Kidney (tissue), 14 donors: ENCODE measurements around the gene UBN1. TPM values are rescaled to one million over a fixed set of nuclear protein-coding genes. Genes with fewer than 3 reads are reported as not detected.

ENCODE experiments used
- DNase-seq, 5 donors: peaks; one replicate each; pipeline ENCODE4 v3.0.0-alpha.2; 2013 to 2020
- FAIRE-seq: peaks from 2 replicates; lab custom pipeline; 2012; peaks lifted over from hg19 to GRCh38; lab: Jason Lieb, UNC
- H3K27ac ChIP-seq, 2 donors: one replicate each; pipeline ENCODE4 v1.7.0; 2013; ENCODE audit warnings: low read depth in 2 of 2, low read length in 2 of 2, inconsistent platforms in 1 of 2
- H3K27me3 ChIP-seq: one replicate; pipeline ENCODE4 v1.7.1; 2013; ENCODE audit warnings: low read length, inconsistent platforms; ENCODE audit not compliant: control insufficient read depth, insufficient read depth
- H3K36me3 ChIP-seq, 3 donors: one replicate each; pipeline versions ENCODE4 v1.7.0 to v1.7.1; 2013; ENCODE audit warnings: low read length in 3 of 3, control low read depth in 1 of 3, inconsistent platforms in 1 of 3; ENCODE audit not compliant: insufficient read depth in 3 of 3, control insufficient read depth in 2 of 3
- H3K4me1 ChIP-seq, 3 donors: one replicate each; pipeline versions ENCODE4 v1.7.0 to v1.7.1; 2013; ENCODE audit warnings: low read length in 3 of 3, inconsistent platforms in 1 of 3, low read depth in 1 of 3; ENCODE audit not compliant: control insufficient read depth in 2 of 3, insufficient read depth in 2 of 3
- H3K4me3 ChIP-seq, 3 donors: one replicate each; pipeline versions ENCODE4 v1.7.0 to v1.8.1; 2013; ENCODE audit warnings: low read length in 3 of 3, control low read depth in 1 of 3, inconsistent platforms in 1 of 3
- H3K9ac ChIP-seq, 3 donors: one replicate each; pipeline versions ENCODE4 v1.7.0 to v1.7.1; 2013; ENCODE audit warnings: low read length in 3 of 3, control low read depth in 1 of 3, inconsistent platforms in 1 of 3
- H3K9me3 ChIP-seq, 3 donors: one replicate each; pipeline versions ENCODE4 v1.7.0 to v1.7.1; 2013; ENCODE audit warnings: low read length in 3 of 3, control low read depth in 1 of 3, inconsistent platforms in 1 of 3; ENCODE audit not compliant: control insufficient read depth in 2 of 3, insufficient read depth in 1 of 3
- intact Hi-C: fragments of 100-400 bp; cut with DNase I; formaldehyde crosslinking; loops from one replicate; pipeline ENCODE4 v1.11.1; 2022
- polyA plus RNA-seq: library from polyadenylated mRNA; stranded (reverse); fragments of 350-450 nt; fragmentation: Illumina TruSeq; extraction: RNeasy Lipid Tissue Mini Kit (QIAGEN cat#74804); gene quantifications from one replicate; pipeline ENCODE4 v1.2.3, GENCODE V29; 2014; ENCODE audit warnings: low read depth, low replicate concordance; ENCODE audit not compliant: insufficient read depth
- total RNA-seq: library from RNA; stranded (reverse); fragmentation: NEBNext Ultra II Directional; extraction: Animal tissue kit (Norgen Biotek cat#: 25700); gene quantifications from one replicate; pipeline ENCODE4 v1.2.1, GENCODE V29; 2021
- TF ChIP-seq, protein P1 (sequence below): IDR thresholded peaks from 3 replicates; pipeline ENCODE4 v1.5.1; 2012; ENCODE audit warnings: mild to moderate bottlenecking, moderate library complexity, borderline replicate concordance; ENCODE audit not compliant: insufficient read depth; ENCODE audit errors: extremely low read depth
- donor health status: control.
- donor health status: control.
- donor health status: control.
- donor health status: control.
- donor health status: control.
- donor health status: DM: yes; HTN: yes; CAD: no.
- donor health status: Normal renal cell carcinoma (clear cell type).

UBN1 gene
- total and polyA plus RNA-seq, 2 donors from 2014 or later = 6.1 to 28.6 TPM

DNA sequence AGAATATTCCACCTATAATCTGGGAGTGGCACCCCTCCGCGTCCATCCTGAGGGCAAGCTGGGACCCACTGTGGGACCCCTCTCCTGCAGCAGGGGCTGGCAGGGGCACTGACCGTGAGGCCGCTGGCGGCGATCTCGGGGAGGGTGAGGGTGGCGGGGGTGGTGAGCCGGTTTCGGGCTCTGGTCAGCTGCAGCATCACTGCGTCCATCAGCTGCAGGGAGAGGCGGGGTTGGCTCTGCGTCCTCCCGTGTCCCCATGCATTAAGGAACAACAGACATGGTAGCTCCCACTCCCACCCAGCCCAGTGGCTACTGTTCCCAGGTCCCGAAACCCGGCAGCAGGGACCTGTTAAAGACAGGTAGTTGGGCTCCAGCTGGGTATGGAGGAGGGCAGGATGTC lies 48.8 kb upstream of the UBN1 start:
- no peak overlapping the region for H3K4me3 ChIP-seq
- FAIRE-seq = no peak
- peaks cover 0 to 14% (median 0%) of the 10 kb centered on the region in 3 donors for H3K4me1 ChIP-seq
- H3K27me3 ChIP-seq = no peaks in the 10 kb centered on the region
- H3K9ac ChIP-seq = no peak overlapping the region
- H3K9me3 ChIP-seq = no peaks in the 10 kb centered on the region
- intact Hi-C loops = no loop called here
- TF ChIP-seq, protein P1, sequence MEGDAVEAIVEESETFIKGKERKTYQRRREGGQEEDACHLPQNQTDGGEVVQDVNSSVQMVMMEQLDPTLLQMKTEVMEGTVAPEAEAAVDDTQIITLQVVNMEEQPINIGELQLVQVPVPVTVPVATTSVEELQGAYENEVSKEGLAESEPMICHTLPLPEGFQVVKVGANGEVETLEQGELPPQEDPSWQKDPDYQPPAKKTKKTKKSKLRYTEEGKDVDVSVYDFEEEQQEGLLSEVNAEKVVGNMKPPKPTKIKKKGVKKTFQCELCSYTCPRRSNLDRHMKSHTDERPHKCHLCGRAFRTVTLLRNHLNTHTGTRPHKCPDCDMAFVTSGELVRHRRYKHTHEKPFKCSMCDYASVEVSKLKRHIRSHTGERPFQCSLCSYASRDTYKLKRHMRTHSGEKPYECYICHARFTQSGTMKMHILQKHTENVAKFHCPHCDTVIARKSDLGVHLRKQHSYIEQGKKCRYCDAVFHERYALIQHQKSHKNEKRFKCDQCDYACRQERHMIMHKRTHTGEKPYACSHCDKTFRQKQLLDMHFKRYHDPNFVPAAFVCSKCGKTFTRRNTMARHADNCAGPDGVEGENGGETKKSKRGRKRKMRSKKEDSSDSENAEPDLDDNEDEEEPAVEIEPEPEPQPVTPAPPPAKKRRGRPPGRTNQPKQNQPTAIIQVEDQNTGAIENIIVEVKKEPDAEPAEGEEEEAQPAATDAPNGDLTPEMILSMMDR = no peak
- DNase-seq = peak in 1 of 5 donors; percentile 71
- H3K36me3 ChIP-seq = peaks cover 0 to 10% (median 2%) of the 10 kb centered on the region in 3 donors
- H3K27ac ChIP-seq = no peak overlapping the region

GRCh38 chr16:4799171-4799855 lies 48.0 kb upstream of the UBN1 start:
- no peaks in the 10 kb centered on the region for H3K27me3 ChIP-seq
- no peak overlapping the region for H3K27ac ChIP-seq
- H3K36me3 ChIP-seq = peaks cover 0 to 11% (median 2%) of the 10 kb centered on the region in 3 donors
- DNase-seq (no peak), FAIRE-seq (no peak)
- H3K9me3 ChIP-seq = no peaks in the 10 kb centered on the region
- intact Hi-C loops = no loop called here
- no peak overlapping the region for H3K4me3 ChIP-seq
- TF ChIP-seq, protein P1 = no peak
- H3K4me1 ChIP-seq = peaks cover 0 to 14% (median 0%) of the 10 kb centered on the region in 3 donors
- no peak overlapping the region for H3K9ac ChIP-seq

DNA sequence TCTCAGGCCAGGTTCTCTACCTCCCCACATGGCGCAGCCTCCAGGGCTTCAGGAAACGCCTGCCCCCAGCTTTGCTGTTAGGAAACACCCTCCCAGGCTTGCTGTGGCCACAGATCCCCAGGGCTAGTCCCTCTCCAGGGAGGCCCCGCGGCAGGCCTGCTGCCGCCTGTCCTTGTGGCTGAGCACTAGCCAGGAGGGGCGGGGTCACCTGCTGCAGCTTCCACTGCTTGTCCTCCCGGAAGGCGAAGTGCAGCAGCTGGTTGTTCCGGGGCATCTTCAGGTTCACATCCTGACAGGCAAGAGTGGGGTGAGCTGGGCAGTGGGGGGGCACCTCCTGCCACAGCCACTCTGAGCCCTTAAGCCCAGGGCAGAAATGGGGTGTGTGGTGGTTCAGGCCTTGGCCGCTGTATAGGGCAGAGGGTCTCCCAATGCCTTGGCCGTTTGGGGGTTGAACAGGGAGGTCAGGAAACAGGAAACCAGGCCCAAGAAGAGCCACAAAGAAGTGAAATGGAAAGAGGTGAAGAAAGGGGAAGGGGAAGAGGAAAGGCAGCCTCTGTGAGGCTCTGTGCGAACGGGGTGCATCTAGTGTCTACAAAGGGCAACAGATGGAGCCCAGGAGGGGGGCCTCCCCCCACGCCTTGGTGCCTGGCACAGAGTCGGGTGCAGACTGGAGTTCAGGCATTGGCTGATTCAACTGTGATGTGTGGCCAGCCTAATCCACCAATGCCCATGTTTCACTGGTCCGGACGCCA lies 46.8 kb upstream of the UBN1 start:
- no peak overlapping the region for H3K9ac ChIP-seq
- TF ChIP-seq, protein P1 = no peak
- H3K27ac ChIP-seq = no peak overlapping the region
- DNase-seq (peak in 1 of 5 donors; percentile 64), FAIRE-seq (no peak)
- H3K9me3 ChIP-seq = no peaks in the 10 kb centered on the region
- H3K4me1 ChIP-seq = peaks cover 0 to 14% (median 0%) of the 10 kb centered on the region in 3 donors
- H3K27me3 ChIP-seq = no peaks in the 10 kb centered on the region
- no peak overlapping the region for H3K4me3 ChIP-seq
- intact Hi-C loops = no loop called here
- peaks cover 0 to 21% (median 2%) of the 10 kb centered on the region in 3 donors for H3K36me3 ChIP-seq
